Gastroesophageal sphincter (tissue), 4 donors: ENCODE measurements around the gene LRRC58. TPM values are rescaled to one million over a fixed set of nuclear protein-coding genes. Genes with fewer than 3 reads are reported as not detected.

Experiments used
- ATAC-seq: fragments of 150-250 bp; one replicate; pipeline ENCODE4 v1.9.1; 2016; ENCODE audit warnings: mild to moderate bottlenecking, moderate library complexity
- H3K27ac ChIP-seq, 4 donors: fragments of 200-600 bp; sonication (generic) in 3 of 4; 1 replicate in 3 of 4; 2 replicates in 1 of 4; pipeline ENCODE4 v1.5.1; 2016 to 2019
- H3K27me3 ChIP-seq: fragments of 200-600 bp; sonication (generic); one replicate; pipeline ENCODE4 v1.5.1; 2019
- H3K36me3 ChIP-seq, 2 donors: fragments of 200-600 bp; sonication (generic); one replicate each; pipeline ENCODE4 v1.5.1; 2019; ENCODE audit warnings: control low read depth in 1 of 2
- H3K4me1 ChIP-seq, 3 donors: fragments of 200-600 bp; sonication (generic); 1 replicate in 2 of 3; 2 replicates in 1 of 3; pipeline ENCODE4 v1.5.1; 2016 to 2019; ENCODE audit warnings: control low read depth in 2 of 3
- H3K4me3 ChIP-seq, 2 donors: fragments of 200-600 bp; sonication (generic); one replicate each; pipeline ENCODE4 v1.5.1; 2019; ENCODE audit warnings: mild to moderate bottlenecking in 1 of 2, moderate library complexity in 1 of 2
- H3K9me3 ChIP-seq, 3 donors: fragments of 200-600 bp; sonication (generic); one replicate each; pipeline ENCODE4 v1.5.1; 2017 to 2019; ENCODE audit warnings: control low read depth in 2 of 3
- EP300 ChIP-seq: sonication (generic); formaldehyde crosslinking; IDR thresholded peaks from one replicate; pipeline ENCODE4 v1.6.1; 2017; ENCODE audit warnings: antibody characterized with exemption, mild to moderate bottlenecking
- POLR2A ChIP-seq, 2 donors: fragments of 450-650 bp; IDR thresholded peaks; one replicate each; pipeline ENCODE4 v1.6.1; 2017; ENCODE audit warnings: antibody characterized with exemption in 2 of 2, mild to moderate bottlenecking in 2 of 2, moderate library complexity in 1 of 2
- POLR2AphosphoS5 ChIP-seq: sonication (generic); formaldehyde crosslinking; IDR thresholded peaks from one replicate; pipeline ENCODE4 v1.6.1; 2017; ENCODE audit warnings: antibody characterized with exemption
- WGBS, 2 donors: methylation state at CpG; one replicate each; pipeline ENCODE4 v1.1.5; 2018; ENCODE audit warnings: low coverage in 1 of 2; 5-methylcytosine and 5-hydroxymethylcytosine counted together
- total RNA-seq, 4 donors: library from RNA; depleted of rRNA; stranded (reverse); fragments of >200 nt; gene quantifications; one replicate each; pipeline ENCODE4 v1.1.0, GENCODE V29; 2016
- TF ChIP-seq, protein P1 (sequence below), 4 experiments: fragments of 200-600 bp in 2 of 4; fragments of 450-650 bp in 2 of 4; sonication (generic) in 1 of 4; IDR thresholded peaks; one replicate each; pipeline ENCODE4 v1.5.1; 2017 to 2019; ENCODE audit warnings: antibody characterized with exemption in 4 of 4, mild to moderate bottlenecking in 2 of 4, moderate library complexity in 2 of 4

LRRC58 gene
- total RNA-seq, 4 donors from 2014 or later = 33.5 to 44.3 (median 39.9) TPM

DNA sequence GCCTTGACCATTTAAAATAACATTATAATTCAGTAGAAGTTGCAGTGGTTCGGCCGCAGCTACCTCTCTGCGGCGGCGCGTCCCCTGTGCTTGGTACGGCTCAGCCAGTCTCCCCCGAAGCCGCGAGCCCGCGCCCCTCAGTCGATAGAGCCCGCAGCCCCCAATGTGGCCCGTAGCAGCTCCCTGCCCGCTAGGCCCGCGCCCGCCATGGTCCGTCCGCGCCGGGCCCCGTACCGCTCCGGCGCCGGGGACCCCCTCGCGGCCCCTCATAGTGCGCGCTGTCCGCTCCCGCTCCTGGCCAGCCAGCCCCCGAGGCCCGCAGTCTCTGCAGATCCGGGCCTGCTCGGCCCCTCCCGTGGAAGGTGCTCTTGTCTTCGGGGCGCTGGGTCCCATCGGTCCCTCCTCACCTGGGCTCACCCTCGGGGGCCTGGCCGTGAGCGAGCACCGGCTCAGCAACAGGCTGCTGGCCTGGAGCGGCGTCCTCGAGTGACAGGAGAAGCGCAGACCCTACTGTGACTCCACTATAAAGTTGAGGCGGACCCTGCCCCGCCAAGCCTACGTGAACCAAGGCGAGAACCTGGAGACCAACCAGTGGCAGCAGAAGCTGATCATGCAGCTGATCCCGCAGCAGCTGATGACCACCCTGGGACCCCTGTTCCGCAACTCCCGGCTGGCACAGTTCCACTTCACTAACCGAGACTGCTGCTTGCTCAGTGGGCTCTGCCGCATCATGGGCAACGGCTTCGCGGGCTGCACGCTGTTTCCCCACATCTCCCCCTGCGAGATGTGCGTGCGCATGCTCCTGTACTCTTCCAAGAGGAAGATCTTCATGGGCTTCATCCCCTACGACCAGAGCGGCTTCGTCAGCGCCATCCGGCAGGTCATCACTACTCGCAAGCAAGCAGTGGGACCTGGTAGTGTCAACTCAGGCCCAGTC, 42.4 kb downstream of the LRRC58 start:
- no peak for TF ChIP-seq POLR2A (IDR thresholded peaks at IDR 0.05)
- no peak for TF ChIP-seq EP300
- TF ChIP-seq POLR2AphosphoS5 = no peak
- TF ChIP-seq, protein P1, sequence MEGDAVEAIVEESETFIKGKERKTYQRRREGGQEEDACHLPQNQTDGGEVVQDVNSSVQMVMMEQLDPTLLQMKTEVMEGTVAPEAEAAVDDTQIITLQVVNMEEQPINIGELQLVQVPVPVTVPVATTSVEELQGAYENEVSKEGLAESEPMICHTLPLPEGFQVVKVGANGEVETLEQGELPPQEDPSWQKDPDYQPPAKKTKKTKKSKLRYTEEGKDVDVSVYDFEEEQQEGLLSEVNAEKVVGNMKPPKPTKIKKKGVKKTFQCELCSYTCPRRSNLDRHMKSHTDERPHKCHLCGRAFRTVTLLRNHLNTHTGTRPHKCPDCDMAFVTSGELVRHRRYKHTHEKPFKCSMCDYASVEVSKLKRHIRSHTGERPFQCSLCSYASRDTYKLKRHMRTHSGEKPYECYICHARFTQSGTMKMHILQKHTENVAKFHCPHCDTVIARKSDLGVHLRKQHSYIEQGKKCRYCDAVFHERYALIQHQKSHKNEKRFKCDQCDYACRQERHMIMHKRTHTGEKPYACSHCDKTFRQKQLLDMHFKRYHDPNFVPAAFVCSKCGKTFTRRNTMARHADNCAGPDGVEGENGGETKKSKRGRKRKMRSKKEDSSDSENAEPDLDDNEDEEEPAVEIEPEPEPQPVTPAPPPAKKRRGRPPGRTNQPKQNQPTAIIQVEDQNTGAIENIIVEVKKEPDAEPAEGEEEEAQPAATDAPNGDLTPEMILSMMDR (IDR thresholded peaks at IDR 0.05) = no peak
- no peaks in the 10 kb centered on the region for H3K36me3 ChIP-seq
- no peak overlapping the region for H3K4me3 ChIP-seq
- no peak for ATAC-seq
- 62 to 72% methylated on average over 7 to 18 of the region's 72 CpGs for WGBS, 2 donors
- H3K27me3 ChIP-seq = peaks cover 9% of the 10 kb centered on the region
- H3K27ac ChIP-seq = no peak overlapping the region
- no peaks in the 10 kb centered on the region for H3K4me1 ChIP-seq
- H3K9me3 ChIP-seq = no peaks in the 10 kb centered on the region

DNA sequence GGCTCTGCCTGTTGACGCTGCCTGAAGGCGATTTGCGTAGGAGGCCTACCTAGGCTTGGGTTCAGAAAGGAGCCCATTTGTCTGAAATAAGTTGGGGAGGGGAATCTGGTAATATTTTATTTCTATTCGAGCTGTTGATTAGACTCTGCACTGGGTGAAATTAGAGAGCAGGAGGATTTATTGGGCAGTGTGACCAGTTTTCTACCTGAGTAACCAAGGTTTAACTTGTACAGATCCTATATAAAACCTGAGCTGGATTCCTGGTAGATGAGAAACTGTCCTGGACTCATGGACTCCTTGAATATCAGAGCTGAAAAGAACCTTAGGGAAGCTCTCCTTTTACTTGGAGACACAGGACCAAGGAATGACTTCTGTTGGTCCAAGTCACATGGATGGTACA, 44.5 kb downstream of the LRRC58 start:
- H3K9me3 ChIP-seq = no peaks in the 10 kb centered on the region
- H3K27ac ChIP-seq = no peak overlapping the region
- no peak for ATAC-seq
- H3K36me3 ChIP-seq = no peaks in the 10 kb centered on the region
- no peaks in the 10 kb centered on the region for H3K4me1 ChIP-seq
- no peak overlapping the region for H3K4me3 ChIP-seq
- TF ChIP-seq, protein P1 (IDR thresholded peaks at IDR 0.05) = no peak
- TF ChIP-seq POLR2AphosphoS5 (no peak), EP300 (no peak), POLR2A (IDR thresholded peaks at IDR 0.05) (no peak)
- 90 to 93% methylated on average over 4 of the region's 4 CpGs for WGBS, 2 donors
- peaks cover 9% of the 10 kb centered on the region for H3K27me3 ChIP-seq

DNA sequence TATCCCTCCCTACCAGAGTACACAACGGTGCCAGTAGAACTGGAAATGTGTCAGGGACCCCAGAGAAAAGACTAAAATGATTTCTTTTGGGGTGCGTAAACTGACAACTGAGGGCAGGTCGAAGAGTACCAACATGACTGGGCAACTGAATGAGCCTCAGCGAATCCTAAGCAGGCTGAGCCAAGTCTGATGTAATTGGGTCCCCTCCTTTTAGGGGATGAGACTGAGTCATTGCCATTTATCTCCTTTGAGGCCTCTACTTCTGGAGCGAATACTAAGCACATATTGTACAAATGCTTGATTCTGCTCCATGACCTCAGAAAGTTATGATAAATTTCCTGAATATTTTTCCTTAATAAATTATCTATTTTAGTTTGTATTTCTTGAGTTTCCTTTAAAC, 46.8 kb downstream of the LRRC58 start:
- Histone ChIP-seq H3K36me3 (no peaks in the 10 kb centered on the region), H3K9me3 (no peaks in the 10 kb centered on the region), H3K27ac (peak overlapping the region in 2 of 4 donors; percentile 43 to 63), H3K4me3 (no peak overlapping the region), H3K27me3 (peaks cover 9% of the 10 kb centered on the region), H3K4me1 (no peaks in the 10 kb centered on the region)
- WGBS, 2 donors = 63 to 64% methylated on average over 3 to 5 of the region's 5 CpGs
- TF ChIP-seq POLR2AphosphoS5 = no peak
- no peak for TF ChIP-seq POLR2A (IDR thresholded peaks at IDR 0.05)
- TF ChIP-seq EP300 = no peak
- TF ChIP-seq, protein P1 (IDR thresholded peaks at IDR 0.05) = no peak
- peak; percentile 89 for ATAC-seq

DNA sequence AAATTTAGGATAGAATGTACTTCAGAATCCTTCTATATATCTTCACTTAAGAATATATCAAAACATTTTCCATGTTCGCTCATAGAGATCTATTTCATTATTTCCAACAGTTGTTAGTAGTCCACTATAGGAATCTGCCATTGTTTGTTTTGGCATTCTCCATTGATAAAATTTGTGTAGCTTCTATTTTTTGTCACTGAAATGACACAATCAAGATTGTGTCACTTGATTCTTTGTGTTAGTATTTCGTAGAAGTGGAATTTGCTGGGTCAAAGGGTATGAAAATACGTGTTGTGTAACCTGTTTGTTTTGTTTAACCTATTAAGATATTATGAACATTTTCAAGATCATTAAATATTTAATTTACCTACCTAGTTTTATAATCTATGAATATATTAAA, 48.2 kb downstream of the LRRC58 start:
- no peak overlapping the region for H3K4me3 ChIP-seq
- no peaks in the 10 kb centered on the region for H3K27me3 ChIP-seq
- no peak for ATAC-seq
- H3K4me1 ChIP-seq = no peaks in the 10 kb centered on the region
- H3K27ac ChIP-seq = no peak overlapping the region
- H3K9me3 ChIP-seq = no peaks in the 10 kb centered on the region
- WGBS, 2 donors = 84 to 93% methylated on average over 3 of the region's 3 CpGs
- no peaks in the 10 kb centered on the region for H3K36me3 ChIP-seq
- TF ChIP-seq POLR2A (IDR thresholded peaks at IDR 0.05) (no peak), EP300 (no peak)

DNA sequence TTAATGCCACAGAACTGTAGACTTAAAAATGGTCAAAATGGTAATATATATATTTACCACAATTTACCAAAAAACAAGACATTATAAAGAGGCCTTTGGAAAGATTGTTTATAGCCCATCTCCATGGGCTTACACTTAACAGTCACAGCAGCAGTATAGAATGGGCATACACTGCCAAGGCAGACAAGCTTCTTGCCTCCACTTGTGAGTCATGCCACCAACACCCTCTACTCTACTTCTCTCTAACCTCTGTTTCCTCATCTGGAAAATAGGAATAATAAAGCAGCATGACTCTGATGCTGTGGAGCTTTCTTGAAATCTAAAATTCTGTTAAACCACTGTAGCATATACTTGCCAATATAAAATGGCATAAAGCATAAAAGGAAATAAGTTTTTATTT, 49.8 kb downstream of the LRRC58 start:
- Histone ChIP-seq H3K9me3 (peaks cover 0 to 7% (median 0%) of the 10 kb centered on the region in 3 donors), H3K36me3 (no peaks in the 10 kb centered on the region), H3K4me1 (no peaks in the 10 kb centered on the region), H3K27ac (no peak overlapping the region), H3K4me3 (no peak overlapping the region), H3K27me3 (no peaks in the 10 kb centered on the region)
- no peak for ATAC-seq
- TF ChIP-seq POLR2A (IDR thresholded peaks at IDR 0.05) (no peak), POLR2AphosphoS5 (no peak), EP300 (no peak)
- TF ChIP-seq, protein P1 (IDR thresholded peaks at IDR 0.05) = no peak
